Stimulated activated naive CD4-positive, alpha-beta T cell (primary cell): ENCODE data around the gene STXBP1.
"Not testable (repeated sequence)": the region's sequence is repeated elsewhere in the genome, so short reads cannot be mapped to it uniquely, and the experiment has no call there.

Experiments
- DNase-seq, 6 experiments: peaks; one replicate each; lab custom pipeline; 2025; lab: John Stamatoyannopoulos, UW

STXBP1 gene

DNA sequence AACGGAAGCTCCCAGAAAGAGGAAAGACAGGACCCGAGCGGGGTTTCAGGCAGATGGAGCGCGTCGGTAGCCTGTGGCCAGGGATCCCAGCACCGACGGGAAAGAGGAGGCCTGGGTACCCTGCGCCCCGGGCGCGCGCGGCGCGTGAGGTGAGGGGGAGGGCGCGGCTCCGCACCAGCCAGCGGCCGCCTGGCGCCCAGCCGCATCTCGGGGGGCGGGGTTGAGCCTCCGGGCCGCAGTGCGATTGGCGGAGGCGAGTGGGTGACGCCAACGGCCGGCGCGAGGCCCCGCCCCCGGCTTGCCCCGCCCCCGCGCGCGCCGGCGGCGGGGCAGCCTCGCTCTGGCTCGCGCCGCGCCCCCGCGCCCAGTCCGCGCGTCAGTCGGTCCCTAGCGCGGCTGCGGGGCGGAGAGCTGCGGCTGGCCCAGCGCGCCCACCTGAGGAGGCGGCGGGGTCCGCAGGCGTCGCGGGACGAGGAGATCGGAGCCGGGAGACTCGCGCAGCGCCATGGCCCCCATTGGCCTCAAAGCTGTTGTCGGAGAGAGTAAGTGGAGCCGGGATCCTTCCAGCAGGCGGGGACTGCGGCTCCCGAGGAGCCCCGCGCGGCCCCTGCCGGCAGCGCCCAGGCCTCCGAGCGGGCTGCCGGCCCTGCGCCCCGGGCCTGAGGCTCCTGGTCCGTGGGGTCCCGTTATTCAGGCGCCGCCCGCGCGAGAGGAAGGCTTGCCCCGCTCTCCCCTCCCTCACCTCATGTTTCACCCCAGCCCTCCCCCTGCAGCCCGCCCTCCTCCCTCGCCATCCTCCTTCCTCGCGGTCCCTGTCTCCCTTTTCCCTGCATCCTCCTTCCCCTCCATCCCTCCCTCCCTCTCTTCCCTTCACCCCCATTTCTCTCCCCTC is at the start of gene STXBP1:
STXBP1 (plus strand) TSS at position 379 of the 892 bp plus-strand sequence; CDS start at position 506, 127 bp downstream.
- peak; percentile 66 to 82 (median 77) for DNase-seq

DNA sequence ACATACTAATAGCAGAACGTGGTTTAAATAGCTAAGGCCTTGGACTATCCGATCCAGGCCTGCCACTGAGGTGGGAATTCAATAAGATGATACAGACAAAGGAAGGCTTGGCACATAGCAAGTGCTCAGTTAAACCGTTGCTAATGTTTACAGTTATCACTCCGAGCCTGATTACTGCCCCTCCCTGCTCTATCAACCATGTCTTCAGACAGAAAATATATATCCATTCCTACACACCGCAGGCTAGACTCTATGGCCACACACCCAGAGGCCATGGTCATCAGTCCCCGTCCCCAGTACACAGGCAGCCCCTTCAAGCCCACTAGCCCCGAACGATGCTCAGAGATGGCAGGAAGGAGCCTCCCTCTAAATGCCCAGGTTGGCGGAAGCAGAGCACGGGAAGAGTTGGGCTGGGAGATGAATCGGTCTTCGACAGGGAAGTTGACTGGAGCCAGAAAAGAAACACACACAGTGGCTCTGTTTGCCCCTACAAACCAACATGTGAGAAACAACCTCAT is 49.7 kb upstream of the STXBP1 start:
- no peak for DNase-seq

DNA sequence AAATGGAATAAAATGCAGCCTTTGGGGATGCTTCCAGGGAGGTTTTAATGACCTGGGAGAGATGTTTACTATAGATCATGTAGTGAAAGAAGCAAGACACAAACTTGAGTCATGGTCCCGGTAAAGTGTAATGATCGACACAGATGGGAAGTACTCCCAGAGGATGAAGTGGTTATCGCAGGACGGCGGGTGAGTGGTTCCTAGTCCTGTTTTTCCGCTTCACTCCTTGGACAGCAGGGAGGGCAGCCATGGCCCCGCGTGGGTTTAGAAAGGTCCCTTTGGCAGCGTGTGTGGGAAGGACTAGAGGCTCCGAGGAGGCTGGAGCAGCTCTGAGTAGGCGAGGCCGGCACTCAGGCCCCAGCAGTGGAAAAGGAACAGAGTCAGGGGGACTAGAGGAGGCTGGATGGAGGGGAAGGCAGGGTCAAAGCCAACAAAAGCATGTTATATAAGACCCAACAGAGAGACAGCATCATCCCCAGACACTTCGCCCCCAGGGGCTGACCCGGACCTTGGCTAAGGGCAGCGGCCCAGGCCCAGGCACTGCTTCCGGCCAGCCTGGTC is 49.2 kb upstream of the STXBP1 start:
- DNase-seq: no peak

DNA sequence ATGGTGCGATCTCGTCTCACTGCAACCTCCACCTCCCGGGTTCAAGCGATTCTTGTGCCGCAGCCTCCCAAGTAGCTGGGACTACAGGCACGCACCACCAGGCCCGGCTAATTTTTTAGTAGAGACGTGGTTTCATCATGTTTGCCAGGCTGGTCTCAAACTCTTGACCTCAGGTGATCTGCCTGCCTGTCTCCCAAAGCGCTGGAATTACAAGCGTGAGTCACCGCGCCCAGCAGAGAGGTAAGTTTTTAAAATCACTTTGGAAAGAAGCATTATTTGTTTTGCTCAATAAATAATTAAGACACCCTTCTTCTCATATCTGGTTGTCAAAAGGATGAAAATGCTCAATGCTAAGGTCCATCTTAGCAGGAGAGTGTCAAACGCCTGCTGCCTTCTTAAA is 48.5 kb upstream of the STXBP1 start:
- DNase-seq: no peak

DNA sequence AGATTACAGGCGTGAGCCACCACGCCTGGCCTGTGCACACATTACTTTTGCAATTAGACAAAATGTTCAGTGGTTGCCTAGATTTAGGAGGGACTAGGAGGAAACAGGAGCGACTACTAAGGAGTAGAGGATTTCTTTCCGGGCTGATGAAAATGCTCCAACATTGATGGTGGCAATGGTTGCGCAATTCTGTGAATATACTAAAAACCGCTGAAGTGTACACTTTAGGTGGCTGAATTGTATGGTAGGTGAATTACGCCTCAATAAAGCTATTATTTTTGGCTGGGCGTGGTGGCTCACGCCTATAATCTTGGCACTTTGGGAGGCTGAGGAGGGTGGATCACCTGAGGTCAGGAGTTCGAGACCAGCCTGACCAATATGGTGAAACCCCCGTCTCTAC is 46.8 kb upstream of the STXBP1 start:
- no peak for DNase-seq

DNA sequence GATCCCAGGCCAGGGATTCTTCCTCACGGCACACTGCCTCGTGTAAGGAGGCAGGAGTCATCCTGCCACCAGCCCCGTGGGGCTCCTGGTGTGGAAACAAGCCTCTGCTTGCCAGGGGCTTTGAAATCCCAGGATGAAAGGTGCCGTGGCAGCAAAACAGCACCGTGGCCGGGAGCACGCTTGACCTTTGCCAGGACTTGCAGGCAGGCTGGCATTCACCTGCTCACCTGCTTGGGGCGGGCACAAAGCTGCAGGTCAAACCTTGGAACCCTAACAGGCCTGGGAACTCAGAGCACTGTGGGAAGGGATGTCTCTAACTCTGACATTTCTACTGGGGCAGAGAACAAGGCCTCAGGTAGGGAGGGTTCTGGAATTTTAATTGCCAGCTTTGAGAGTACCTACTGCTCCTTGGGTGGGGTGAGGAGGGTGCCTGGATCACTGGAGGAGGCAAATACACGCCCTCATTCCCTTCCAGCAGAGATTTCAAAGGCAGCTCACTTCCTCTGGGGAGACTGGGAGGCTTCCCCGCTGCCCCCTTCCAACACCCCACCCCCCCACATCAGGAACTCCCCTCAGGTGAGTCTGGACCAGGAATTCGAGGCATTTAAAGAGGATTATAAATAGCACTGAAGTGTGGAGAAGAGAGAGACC is 45.6 kb upstream of the STXBP1 start:
- DNase-seq: no peak

DNA sequence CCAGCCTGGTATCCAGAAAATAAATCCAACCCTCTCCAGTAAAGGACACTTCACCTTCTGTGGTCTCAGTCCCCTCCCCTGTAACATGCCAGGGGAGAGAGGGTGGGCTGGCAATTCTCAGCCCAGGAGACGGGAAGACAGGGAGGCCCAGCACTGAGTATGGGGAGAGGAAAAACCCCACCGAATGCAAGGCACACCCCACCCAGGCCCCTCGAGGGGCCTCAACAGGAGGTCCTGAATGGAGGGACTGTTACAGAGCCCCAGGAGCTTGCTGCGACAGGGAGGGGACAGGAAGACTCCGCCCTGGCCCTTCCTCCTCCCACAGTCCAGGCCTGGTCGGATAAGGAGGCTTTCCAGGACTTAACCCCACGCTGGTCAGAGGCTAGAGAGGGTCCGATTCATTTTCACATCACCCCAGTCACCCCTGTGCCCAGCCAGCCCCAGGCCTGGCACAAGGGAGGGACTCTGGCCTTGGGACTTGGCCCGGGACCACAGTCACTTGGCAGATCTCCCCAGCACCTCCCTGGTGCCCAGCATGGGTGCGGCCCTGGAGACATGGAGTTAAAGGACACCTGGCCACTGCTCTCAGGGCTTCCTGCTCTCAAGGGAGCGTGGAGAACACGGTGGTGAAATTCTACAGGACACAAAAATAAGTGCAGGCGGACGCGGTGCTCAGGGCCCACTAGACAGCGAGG is 44.9 kb upstream of the STXBP1 start:
- DNase-seq: no peak

DNA sequence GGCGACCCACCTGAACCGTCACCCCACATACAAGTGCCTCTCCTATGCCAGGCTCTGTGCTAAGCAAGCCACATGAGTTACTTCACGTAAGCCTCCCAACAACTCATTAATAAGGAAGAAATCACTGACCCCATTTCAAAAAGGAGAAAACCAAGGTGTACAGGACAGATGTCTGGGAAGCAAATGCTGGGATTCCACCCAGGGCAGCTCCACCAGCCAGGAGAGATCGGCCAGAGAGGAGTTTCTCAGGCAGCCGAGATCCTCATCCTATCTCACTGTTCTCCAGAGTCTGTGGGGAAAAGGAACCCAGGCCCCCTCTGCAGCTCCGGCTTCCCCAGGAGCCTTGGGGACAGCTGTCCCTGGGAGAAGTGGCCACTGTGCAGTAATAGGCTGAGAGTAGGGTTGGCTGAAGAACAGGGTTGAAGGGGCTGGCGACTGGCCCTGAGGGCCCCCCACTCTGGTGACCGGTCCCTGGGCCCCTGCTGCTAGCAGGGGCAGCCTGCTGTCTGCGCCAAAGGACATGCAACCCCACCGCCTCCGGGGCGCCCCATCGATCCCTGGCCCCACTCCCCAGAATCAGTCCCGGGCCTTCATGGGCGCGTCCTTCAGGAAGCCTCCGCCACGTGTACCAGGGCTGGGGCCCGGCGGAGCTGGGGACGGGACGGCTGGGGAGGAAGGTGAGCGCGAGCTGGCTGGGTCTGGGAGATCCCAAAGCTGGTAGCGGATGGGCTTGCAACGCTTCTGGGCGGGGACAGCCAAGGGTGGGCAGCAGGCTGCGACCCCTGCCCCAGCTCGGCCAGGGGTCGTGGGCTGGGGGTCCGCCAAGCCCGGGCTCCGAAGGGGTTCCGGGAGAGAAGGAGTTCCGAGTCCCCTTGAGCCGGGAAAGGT is 44.1 kb upstream of the STXBP1 start:
- peak in 1 of 6 experiments; percentile 21 for DNase-seq

DNA sequence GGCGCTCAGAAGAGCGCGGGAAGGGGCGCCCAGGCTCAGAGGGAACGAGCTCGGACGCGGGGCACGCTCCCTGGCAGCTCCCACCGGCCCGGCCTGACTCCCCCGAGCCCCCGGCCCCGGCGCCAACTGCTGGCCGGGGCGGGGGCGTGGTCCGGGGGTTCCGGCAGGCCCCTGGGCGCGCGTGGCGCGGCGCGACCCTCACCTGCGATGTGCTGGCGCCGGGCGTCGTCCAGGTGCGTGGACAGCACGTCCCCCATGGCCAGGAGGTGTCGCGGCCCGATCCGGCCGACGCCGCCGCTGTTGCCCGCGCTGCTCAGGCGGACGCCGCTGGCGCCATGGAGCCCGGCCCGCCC is 43.5 kb upstream of the STXBP1 start:
- DNase-seq: no peak

DNA sequence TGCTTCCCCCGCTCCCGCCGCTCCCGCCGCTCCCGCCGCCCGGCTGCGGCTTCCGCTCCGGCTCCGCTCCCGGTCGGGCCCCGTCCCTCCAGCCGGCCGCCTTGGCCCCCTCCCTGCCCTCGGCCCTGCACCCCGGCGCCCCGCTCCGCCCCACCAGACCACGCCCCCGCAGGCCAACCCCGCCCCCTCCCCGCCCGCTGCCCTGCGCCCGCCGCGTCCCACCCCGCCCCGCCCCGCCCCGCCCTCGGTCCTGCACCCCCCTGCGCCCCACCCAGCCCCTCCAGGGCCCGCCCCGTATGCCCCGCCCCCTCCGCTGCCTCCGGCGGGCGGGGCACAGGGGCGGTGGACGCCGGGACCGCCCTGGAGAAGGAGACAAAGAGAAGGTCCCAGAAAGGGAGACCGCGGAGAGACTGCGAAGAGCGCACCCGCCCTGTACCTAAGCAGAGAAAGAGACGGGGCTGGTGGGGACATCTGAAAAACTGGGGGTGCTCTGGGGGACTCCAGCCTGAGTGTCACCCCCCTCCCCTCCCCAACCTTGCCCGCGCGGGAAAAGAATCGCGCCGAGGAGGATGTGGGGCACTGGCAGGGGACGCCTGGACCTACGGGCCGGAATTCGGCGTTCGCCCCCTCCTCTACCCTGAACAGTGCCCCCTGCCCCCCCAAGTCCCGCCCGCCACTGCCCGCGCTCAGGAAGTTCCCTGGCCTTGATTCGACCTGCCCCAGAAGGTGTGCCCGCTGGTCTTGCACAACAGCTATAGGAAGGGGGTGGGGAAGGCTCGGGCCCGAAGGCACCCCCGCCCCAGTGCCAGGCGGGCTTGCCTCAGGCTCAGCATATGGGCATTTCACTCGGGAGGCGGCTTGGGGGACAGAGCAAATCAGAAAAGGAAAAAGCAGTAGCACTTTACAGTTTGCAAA is 42.8 kb upstream of the STXBP1 start:
- DNase-seq: peak; percentile 36 to 78 (median 74)

DNA sequence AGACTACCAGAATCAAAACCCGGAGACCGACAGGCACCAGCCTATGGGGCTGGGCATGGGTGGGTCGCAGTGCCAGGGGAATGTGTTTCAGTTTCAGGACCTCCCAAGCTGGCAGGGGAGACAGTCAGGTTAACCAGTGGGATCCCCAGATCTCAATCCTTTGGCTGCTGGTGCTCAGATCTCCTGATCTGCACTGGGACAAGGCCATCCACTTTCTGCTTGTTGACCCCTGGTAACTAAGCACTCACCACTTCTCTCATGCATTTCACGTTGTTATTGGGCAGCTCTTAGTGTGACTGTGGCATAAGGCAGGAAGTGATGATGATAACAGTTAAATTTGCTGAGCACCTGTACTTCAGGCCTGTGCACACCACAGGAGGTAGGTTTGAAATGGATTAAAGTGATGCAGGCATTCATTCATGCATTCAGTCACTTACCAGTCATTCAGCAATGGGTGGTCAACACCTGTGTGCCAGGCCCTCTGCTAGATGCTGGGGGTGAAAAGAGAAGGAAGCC is 42.1 kb upstream of the STXBP1 start:
- DNase-seq: peak in 3 of 6 experiments; percentile 29 to 37 (median 34)

DNA sequence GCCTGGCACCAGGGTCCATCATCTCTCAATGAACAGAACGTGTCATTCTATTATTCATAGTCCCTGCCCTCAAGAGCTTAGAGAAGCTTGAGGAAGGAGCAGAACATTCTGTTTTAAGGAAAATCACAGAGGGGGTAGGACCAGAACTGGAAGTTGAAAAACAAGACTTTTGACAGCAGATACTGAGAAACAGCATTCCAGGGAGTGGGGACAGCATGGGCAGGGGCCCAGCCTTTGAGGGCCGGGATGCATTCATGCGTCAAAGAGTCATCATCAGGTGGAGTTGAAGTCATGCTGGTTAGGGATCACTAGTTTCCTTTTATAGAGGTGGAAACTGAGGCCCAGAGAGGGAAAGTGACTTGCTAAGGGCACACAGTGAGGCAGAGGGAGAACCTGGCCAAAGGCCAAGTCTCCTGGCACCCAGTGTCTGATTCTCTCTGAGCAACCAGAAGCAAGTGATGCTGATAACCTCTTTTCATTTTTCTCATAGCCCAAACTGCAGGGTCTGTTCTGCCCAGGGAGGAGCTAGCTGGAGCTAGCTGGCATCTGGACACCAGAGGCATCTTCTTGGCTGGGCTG is 41.5 kb upstream of the STXBP1 start:
- DNase-seq: no peak

DNA sequence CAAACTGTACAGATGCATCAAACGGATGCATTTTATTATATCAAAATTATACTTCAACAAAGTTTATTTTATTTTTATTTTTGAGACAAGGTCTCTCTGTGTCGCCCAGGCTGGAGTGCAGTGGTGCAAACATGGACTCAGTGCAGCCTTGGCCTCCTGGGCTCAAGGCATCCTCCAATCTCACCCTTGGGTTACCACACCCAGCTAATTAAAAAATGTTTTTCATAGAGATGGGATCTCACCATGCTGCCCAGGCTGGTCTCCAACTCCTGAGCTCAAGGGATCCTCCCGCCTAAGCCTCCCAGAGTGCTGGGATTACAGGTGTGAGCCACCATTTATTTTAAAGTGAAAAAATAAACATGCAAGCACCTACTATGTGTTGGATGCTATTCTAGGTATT is 40.1 kb upstream of the STXBP1 start:
- no peak for DNase-seq

DNA sequence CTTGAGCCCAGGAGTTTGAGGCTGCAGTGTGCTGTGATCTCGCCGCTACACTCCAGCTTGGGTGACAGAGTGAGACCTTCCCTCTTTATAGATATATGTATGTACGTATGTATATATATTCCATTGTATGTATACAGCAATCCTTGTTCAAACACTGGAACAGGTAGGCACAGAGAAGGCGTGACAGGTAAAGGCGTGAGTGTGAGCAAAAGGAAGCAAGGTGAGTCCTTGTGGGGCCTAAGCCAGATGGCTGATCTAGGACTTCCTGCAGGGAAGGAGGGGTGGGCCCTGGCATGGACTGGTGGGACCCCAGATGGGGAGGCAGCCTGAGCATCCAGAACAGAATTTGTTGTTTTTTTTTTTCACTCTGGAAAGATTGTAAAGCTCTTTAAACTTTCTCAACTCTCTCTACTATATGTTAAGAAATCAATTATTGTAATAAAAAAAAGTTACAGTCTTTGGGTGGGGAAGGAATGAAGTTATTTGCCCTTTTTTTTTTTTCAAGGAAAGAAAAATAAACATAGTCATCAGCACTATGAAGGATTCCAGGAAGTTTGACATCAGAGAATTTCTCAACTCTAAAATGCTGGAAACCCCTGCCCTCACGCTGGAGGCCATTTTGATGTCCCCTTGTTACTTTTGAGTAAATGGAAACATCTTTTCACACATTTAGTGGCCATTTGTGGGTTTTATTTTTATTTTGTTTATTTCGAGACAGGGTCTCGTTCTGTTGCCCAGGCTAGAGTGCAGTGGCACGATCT is 38.9 kb upstream of the STXBP1 start:
- no peak for DNase-seq

DNA sequence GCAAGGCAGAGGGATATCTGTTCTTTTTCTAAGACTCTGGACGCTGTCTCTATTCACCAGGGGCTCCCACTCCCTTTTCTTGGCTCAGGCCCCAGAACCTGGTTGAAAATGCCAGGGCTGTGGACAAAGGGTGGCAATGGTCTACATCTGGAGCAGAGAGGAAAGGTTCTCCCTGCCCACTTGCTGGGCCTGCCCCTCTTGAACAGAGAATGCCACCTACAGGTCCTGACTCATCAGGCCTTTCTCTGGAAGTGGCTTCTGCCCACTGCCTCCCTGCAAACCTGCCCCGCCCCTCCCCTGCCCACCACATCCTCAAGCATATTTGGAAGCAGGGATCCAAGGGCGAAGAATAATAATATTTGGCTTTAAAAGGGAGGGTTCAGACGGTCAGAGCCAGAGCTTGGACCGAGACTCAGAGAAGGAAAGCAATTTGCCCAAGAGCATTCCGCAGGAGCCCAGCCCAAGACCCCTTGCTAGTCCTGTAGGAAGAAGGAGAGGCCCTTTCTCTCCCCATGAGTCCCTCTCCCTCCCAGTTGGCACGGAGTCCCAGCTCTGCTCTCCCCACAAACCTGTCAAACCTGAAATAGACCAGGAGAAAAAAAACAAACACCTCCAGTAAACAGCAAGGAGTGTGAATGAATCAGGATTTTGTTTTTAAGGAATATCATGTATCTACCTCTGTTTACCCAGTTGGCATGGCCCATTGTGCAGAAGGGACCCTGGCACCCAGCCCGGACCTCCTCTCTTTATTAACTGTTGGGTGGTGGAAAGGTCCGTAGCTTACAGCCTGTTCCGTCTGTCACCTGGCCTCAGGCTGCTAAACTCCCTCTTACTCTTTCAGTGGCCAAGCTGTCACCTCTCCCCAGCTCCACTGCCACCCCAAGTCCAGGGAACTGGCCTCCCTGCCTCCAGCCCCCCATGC is 37.7 kb upstream of the STXBP1 start:
- no peak for DNase-seq

DNA sequence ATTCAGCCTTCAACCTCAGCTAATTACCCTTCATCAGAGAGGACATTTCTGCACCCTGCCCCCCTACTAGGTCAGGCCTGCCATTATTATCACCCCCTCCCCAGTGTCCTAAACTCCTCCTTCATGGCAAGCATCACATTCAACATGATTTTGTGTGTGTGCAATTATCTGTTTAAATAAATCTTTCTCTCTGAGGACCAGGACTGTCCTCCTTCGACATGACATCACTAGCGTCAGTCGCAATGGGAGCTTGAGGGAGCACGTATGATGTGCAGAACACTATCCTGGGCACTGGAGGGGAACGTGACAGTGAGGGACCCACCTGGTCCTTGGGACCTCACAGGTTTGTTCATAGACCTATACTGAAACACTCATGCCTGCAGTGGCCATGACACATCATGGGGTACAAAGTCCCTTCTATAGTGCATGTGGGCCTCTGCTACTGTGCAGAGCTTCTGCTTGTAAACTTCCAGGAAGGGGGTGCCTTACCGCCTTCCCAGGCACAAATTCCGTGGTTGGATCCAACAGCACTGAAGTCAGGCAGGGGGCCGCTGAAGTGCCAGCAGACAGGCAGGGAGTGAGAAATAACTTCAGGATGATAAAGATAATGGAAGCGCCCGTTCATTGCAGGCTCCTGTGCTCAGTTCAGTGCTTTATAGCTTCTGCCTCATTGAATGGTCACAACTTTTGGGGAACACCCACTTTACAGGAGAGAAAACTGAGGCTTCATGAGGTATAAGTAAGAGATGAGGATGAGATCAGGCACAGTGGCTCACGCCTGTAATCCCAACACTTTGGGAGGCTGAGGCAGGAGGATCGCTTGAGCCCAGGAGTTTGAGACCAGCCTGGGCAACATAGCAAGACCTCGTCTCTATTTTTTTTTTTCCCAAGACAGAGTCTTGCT is 36.0 kb upstream of the STXBP1 start:
- no peak for DNase-seq

DNA sequence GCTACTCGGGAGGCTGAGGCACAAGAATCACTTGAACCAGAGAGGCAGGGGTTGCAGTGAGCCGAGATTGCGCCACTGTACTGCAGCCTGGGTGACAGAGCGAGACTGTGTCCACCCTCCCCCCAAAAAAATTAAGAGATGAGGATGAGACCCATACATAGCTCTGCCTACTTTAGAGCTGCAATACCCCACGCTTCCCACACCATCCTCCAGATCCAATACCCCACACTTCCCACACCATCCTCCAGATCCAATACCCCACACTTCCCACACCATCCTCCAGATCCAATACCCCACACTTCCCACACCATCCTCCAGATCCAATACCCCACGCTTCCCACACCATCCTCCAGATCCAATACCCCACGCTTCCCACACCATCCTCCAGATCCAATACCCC is 34.9 kb upstream of the STXBP1 start:
- not testable (repeated sequence) for DNase-seq
